GM12891 (cell line): ENCODE results near the gene SLC25A29.
A peak's percentile ranks its signal among the peaks of the same experiment; 100 is the strongest.
"Not testable (repeated sequence)": the region's sequence is repeated elsewhere in the genome, so short reads cannot be mapped to it uniquely, and the experiment has no call there.

Source experiments
- DNase-seq: peaks from one replicate; pipeline ENCODE4 v3.0.0; 2011; ENCODE audit warnings: low spot score; ENCODE audit not compliant: insufficient read length
- FAIRE-seq: peaks from 2 replicates; lab custom pipeline; 2011; peaks lifted over from hg19 to GRCh38; lab: Jason Lieb, UNC
- PAX5 ChIP-seq: IDR thresholded peaks from 2 replicates; pipeline ENCODE4 v1.6.1; 2011; ENCODE audit warnings: low read length, moderate library complexity, mild to moderate bottlenecking; ENCODE audit not compliant: insufficient read depth, severe bottlenecking
- POLR2A ChIP-seq: IDR thresholded peaks from 2 replicates; pipeline ENCODE4 v1.6.1; 2011; ENCODE audit warnings: low read depth, low read length, control low read depth
- POLR2AphosphoS5 ChIP-seq: IDR thresholded peaks from 2 replicates; pipeline ENCODE4 v1.6.1; 2011; ENCODE audit warnings: low read depth, low read length, control low read depth
- POU2F2 ChIP-seq: IDR thresholded peaks from 2 replicates; pipeline ENCODE4 v1.6.1; 2011; ENCODE audit warnings: low read depth, mild to moderate bottlenecking, control low read depth, low read length, moderate library complexity
- SPI1 ChIP-seq: IDR thresholded peaks from 2 replicates; pipeline ENCODE4 v1.6.1; 2011; ENCODE audit warnings: low read depth, low read length, control low read depth
- TAF1 ChIP-seq: IDR thresholded peaks from 2 replicates; pipeline ENCODE4 v1.6.1; 2011; ENCODE audit warnings: low read depth, low read length, control low read depth

SLC25A29 gene

DNA sequence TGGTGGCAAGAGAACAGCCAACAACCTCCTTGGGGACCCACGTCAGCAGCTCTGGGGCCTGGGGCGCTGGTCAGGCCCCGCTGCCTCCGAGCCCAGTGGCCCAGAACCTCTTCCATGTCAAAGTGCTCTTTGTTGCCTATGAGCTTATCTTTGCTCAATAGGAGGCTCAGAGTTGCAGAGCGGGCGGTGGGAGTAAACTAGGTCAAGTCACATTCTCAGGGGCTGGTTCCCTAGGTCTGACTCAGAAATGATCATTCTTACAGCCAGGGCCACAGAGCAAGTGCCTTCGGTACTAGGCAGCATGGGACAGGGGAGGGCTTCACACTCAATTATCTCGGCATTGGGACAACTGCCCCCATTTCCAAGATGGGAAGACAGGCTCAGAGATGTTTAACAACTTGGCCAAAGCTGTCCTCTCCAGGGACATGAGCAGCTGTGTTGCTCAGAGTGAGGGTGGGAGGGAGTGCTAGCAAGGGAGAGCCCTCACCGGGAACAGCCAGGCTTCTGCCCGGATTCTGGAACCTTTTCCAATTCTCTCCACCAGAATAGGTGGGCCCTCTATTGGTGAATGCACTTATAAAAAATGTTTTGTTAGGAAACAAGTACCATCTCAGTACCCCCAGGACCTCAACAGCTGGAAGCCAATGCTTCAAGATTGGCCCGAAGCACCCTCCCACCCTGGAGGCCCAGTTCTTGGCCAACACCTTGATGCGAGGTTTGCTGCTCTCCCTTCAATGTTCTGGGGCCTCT is 11.9 kb downstream of the SLC25A29 start:
- DNase-seq (no peak), FAIRE-seq (no peak)
- TF ChIP-seq SPI1 (no peak), PAX5 (peak; percentile 92), POLR2AphosphoS5 (no peak), TAF1 (no peak)

DNA sequence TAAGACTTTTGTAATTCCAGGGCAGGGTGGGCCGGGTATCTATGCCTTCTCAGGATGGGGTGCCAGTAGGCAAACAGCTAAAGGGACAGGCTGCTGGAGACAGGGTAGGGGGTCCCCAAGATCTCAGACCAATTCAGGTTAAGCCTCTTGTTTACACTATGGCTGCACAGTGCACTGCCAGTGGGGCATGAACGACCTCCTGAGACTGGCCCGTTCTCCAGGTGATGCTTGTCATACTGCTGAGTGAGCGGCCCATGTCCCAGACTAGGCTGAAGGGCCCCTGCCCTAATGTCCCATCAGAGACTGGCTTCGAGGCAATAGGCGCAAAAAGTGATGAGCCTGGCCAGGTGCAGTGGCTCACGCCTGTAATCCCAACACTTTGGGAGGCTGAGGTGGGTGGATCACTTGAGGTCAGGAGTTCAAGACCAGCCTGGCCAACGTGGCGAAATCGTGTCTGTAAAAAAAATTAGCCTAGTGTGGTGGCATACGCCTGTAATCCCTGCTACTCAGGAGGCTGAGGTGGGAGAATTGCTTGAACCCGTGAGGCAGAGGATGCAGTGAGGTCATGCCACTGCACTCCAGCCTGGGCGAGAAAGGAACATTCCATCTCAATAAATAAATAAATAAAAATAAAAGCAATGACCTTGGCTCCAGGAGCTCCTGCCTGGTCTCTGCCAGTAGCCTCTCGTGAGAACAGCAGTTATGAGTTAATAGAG is 12.6 kb downstream of the SLC25A29 start:
- FAIRE-seq (no peak), DNase-seq (no peak)
- TF ChIP-seq SPI1: no peak
- no peak for TF ChIP-seq POLR2AphosphoS5
- no peak for TF ChIP-seq PAX5
- TF ChIP-seq TAF1: no peak
- no peak for TF ChIP-seq POLR2A
- no peak for TF ChIP-seq POU2F2

DNA sequence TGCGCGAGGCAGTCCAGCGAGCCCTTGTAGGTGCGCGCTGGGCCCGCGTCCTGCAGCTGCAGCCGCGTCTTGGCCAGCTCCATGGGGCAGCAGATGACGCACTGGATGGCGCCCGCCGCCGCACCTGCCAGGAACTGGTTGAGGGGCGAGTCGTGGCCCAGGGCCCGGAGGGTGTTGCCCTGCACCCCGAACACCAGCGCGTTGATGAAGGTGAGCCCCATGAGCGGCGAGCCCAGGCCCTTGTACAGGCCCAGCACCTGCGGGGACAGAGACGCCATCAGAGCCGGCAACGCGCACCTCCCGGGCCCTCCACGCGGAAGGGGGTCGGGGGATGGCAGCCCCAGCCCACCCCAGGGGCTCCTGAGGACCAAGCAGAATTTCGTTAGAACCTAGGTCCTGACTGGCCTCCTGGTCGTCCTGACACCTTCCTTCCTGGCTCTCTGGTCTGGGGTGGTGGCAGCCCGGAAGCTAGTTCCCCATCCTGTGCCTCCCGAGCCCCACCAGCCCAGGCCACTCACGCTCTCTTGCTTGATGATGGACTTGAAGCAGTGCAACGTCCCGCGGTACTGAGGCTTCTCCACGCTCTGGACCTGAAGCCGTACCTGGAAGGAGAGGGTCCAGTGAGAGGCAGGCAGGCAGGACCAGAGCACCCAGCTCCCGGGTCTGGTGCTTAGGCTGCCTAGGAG is 13.3 kb downstream of the SLC25A29 start:
- no peak for TF ChIP-seq SPI1
- TF ChIP-seq PAX5: no peak
- TF ChIP-seq TAF1: no peak
- no peak for TF ChIP-seq POU2F2
- no peak for TF ChIP-seq POLR2A
- TF ChIP-seq POLR2AphosphoS5: no peak
- no peak for DNase-seq
- FAIRE-seq: no peak

DNA sequence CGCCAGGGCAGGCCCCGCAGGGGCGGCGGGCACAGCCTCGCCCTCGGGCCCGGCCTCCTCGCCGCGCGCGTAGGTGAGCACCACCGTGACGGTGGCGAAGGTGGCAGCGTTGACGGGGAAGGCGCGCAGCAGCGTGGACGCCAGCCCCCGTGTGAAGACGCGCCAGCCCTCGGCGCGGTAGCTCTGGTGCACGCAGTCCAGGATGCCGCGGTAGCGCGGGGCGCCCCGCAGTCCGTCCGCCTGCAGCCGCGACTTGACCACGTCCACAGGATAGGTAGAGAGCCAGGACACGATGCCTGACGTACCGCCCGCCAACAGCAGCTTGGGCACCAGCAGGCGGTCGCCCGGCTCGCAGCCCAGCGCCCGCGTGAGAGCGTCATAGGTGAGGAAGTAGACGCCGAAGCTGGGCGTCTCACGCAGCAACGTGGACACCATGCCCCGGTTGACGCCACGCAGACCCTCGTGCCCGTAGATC is 13.9 kb downstream of the SLC25A29 start:
- FAIRE-seq: no peak
- no peak for TF ChIP-seq PAX5
- TF ChIP-seq POU2F2: no peak
- TF ChIP-seq TAF1: no peak
- no peak for TF ChIP-seq SPI1
- TF ChIP-seq POLR2A: no peak
- TF ChIP-seq POLR2AphosphoS5: no peak
- DNase-seq: no peak

DNA sequence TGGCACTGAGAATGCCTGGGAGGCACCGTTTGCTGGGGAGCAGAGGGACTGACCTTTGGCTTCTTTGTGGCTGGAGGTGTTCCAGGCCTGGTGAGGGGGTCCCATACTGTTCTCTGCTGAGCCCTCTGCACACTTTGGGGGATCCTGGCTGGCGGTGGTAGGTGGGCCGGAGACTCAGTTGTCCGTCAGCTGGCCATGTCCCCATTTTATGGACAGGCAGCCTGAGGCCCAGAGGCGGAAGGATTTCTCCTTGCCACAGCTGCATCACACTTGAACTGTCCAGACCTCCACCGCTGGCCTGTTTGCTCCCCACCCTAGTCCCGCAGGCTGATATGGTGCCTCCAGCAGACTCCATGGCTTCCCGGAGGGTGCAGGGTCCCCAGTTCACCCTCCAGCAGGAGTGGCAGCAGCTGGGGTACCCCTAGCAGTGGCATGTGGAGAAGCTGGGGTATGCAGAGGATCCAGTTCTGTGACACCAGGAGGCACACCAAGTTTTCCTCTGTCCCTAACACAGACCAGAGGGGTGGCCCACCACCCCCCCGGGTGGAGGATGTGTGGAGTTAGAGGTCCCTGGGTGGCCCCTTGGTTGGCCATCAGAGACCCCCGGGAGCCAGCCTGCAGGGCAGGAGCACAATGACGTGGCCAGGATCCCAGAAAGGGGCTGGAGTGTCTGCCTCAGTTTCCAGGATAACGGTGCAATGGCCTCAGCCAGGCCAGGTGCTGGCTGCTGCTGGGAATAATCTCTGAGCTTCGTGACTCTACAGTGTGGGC is 14.8 kb downstream of the SLC25A29 start:
- no peak for TF ChIP-seq POLR2A
- no peak for TF ChIP-seq POLR2AphosphoS5
- TF ChIP-seq PAX5: no peak
- no peak for TF ChIP-seq TAF1
- TF ChIP-seq POU2F2: no peak
- no peak for TF ChIP-seq SPI1
- no peak for FAIRE-seq
- no peak for DNase-seq

DNA sequence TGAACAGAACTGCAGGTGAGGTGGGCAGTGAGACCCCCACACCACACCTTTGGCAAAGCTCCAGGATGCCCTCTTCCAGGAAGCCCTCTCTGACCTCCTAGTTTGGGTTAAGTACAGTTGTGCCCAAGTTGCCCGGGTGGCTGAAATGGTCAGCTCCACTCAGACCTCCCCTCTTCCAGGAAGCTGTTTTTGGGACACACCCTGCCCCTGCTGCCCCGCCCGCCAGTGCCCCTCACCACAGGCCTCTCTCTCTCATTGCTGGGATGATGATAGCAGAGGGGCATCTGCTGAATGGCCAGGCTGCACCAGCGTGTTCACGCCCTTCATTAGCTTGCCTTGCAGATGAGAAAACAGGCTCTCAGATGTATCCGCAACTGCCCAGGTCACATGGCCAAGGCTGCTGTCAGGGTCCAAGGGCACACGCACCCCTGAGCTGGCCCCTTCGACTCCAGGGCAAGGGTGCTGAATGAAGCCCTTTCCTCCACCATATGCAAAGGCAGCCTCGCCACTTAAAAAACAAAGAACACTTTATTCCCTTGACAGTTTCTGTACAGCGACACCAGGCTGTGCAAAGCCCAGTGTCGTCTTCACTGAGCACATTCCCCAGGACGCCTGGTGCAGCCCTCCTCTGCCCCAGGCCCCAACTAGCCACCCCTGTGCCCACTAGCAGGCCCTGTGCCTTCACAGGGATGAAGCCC is 15.5 kb downstream of the SLC25A29 start:
- DNase-seq (no peak), FAIRE-seq (no peak)
- no peak for TF ChIP-seq POLR2AphosphoS5
- TF ChIP-seq SPI1: no peak
- TF ChIP-seq TAF1: no peak
- TF ChIP-seq POLR2A: no peak
- no peak for TF ChIP-seq PAX5
- TF ChIP-seq POU2F2: no peak

DNA sequence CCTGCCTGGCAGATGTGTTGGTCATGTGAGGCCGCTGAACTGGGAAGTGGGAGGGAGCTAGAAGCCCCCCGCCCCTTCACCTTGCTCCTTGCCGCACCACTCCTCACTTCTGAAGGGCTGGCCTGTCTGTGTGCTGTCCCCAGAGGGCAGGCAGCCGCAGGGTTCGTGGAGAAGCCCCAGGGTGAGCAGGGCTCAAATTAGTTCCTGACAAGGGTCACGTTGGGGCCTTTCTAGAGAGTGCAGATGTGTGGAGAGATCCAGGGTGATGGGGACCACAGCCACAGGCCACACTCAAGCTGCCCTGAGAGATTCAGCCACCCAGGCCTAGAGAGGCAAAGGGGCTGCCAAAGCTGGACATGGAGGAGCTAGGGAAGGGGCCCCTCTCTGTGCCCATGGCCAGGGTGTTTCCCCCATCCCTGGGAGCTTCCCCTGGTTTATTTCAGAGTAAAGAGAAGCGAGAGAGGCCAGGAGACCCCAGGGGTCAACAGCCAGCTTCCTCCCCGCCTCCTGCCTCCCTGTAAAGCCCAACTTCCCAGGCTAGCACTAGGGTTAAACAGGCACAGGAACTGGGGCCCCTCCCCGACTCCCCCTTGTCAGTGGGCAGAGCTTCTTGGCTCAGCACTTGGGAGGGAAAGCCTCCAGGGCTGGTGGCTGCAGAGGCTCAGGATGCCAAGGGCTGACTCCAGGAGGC is 16.2 kb downstream of the SLC25A29 start:
- no peak for FAIRE-seq
- DNase-seq: peak; percentile 11
- TF ChIP-seq PAX5: no peak
- TF ChIP-seq POU2F2: no peak
- TF ChIP-seq TAF1: no peak
- TF ChIP-seq POLR2A: no peak
- TF ChIP-seq POLR2AphosphoS5: no peak
- TF ChIP-seq SPI1: no peak

DNA sequence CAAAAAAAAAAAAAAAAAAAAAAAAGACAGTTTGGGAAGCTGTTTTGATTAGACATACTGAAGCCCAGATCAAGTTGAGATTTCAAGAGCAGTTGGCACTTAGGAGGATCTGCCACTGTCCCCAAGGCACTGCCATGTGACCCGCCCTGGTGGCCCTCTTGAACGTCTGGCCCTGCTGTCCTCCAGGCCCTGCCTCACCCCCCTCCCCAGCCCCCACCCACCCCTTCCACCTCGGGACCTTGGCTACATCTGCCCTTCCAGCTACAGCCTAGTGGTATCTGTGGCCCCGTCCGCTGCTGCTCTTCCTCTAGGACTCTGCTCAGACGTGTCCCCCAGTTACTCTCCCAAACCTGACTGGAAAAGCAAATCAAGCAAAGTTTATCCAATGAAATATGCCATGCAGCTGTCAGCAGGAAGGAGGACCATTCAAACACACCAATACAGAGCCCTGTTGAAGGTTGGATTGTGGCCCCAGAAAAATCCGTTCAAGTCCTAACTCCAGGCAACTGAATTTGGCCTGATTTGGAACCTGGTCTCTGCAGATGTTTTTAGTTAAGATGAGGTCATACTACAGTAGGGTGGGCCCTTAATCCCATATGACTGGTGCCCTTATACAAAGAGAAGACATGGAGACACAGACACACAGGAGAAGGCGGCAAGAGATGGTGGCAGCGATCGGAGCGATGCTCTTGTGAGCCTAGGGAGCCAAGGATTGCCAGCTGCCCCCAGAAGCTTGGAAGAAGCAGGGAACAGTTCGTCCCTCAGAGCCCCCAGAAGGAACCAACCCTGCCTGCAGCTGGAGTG is 17.7 kb downstream of the SLC25A29 start:
- no peak for FAIRE-seq
- no peak for DNase-seq
- TF ChIP-seq POLR2AphosphoS5 (no peak), POLR2A (no peak), PAX5 (no peak), SPI1 (no peak), POU2F2 (no peak), TAF1 (no peak)

DNA sequence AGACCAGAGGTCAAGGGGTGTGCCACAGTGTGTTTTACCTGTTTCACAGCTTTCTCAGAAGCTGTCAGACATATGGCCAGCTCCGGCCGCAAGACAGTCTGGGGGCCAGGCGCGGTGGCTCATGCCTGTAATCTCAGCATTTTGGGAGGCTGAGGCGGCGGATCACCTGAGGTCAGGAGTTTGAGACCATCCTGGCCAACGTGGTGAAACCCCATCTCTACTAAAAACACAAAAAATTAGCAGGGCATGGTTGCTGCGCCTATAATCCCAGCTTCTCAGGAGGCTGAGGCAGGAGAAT is 18.3 kb downstream of the SLC25A29 start:
- DNase-seq, FAIRE-seq: not testable (repeated sequence)
